GM12878 (cell line): ENCODE data around the gene PPP2R2B. TPM values are rescaled to one million over a fixed set of nuclear protein-coding genes. Genes with fewer than 3 reads are reported as not detected.

ENCODE experiments used
- ATAC-seq: fragments of 200-7000 bp; cut with Tn5 transposase; 3 replicates; pipeline ENCODE4 v1.9.1; 2020; ENCODE audit warnings: mild to moderate bottlenecking, moderate library complexity
- BruUV-seq: library from RNA; stranded (reverse); fragments of 400-500 nt; replicated peaks from 2 replicates; lab custom pipeline; 2021; lab: Mats Ljungman, UMichigan
- CTCF ChIA-PET: fragments of 300-600 bp; sonication (Branson Sonifier 250); formaldehyde crosslinking; extraction: SDS; loops from one replicate; lab custom pipeline; 2021; ENCODE audit warnings: inconsistent platforms; lab: Yijun Ruan, JAX
- POLR2A ChIA-PET: fragments of 350-600 bp; formaldehyde crosslinking; extraction: SDS; loops from one replicate; lab custom pipeline; 2021; ENCODE audit warnings: inconsistent platforms; lab: Charles Lee
- RAD21 ChIA-PET: fragments of 300-600 bp; sonication (Branson Sonifier 250); formaldehyde crosslinking; loops from one replicate; lab custom pipeline; 2023; ENCODE audit warnings: antibody characterized with exemption; ENCODE audit not compliant: unreplicated experiment; lab: Charles Lee
- SMC1A ChIA-PET: fragments of 300-600 bp; sonication (Branson Sonifier 250); formaldehyde crosslinking; loops from one replicate; lab custom pipeline; 2023; ENCODE audit not compliant: unreplicated experiment, uncharacterized antibody; lab: Charles Lee
- DNase-seq: peaks from one replicate; pipeline ENCODE4 v3.0.0-alpha.2; 2011; ENCODE audit warnings: low read depth, low spot score
- FAIRE-seq: peaks from 3 replicates; lab custom pipeline; 2011; peaks lifted over from hg19 to GRCh38; lab: Jason Lieb, UNC
- H2AFZ ChIP-seq: 2 replicates; pipeline ENCODE4 v1.6.0; 2011; ENCODE audit warnings: low read depth, low read length, control low read depth; ENCODE audit not compliant: control insufficient read depth
- H3K27ac ChIP-seq: 2 replicates; pipeline ENCODE4 v1.5.1; 2011; ENCODE audit warnings: control low read depth; ENCODE audit not compliant: control insufficient read depth, insufficient read depth
- H3K27me3 ChIP-seq, 2 experiments: replicated peaks in 1 of 2; 2 replicates each; pipeline versions ENCODE4 v1.6.0 to v1.6.1; 2011; ENCODE audit warnings: low read length in 1 of 2; ENCODE audit not compliant: control insufficient read depth in 2 of 2, insufficient read depth in 2 of 2
- H3K36me3 ChIP-seq, 2 experiments: 2 replicates each; pipeline ENCODE4 v1.5.1; 2011; ENCODE audit warnings: low read length in 1 of 2; ENCODE audit not compliant: control insufficient read depth in 2 of 2, insufficient read depth in 2 of 2
- H3K4me1 ChIP-seq: 2 replicates; pipeline ENCODE4 v1.6.1; 2011; ENCODE audit warnings: mild to moderate bottlenecking, low read length, moderate library complexity, mixed read lengths; ENCODE audit not compliant: control insufficient read depth, insufficient read depth
- H3K4me2 ChIP-seq: 2 replicates; pipeline ENCODE4 v1.6.0; 2011; ENCODE audit warnings: control low read depth; ENCODE audit not compliant: control insufficient read depth, insufficient read depth
- H3K4me3 ChIP-seq: fragments of 200-600 bp; sonication (generic); 2 replicates; pipeline ENCODE4 v1.5.1; 2016
- H3K79me2 ChIP-seq: 2 replicates; pipeline ENCODE4 v1.6.0; 2011; ENCODE audit warnings: low read length; ENCODE audit not compliant: control insufficient read depth, insufficient read depth
- H3K9ac ChIP-seq: 2 replicates; pipeline ENCODE4 v1.8.0; 2011; ENCODE audit warnings: low read length, control low read depth, mixed read lengths; ENCODE audit not compliant: control insufficient read depth, insufficient read depth
- H3K9me3 ChIP-seq: replicated peaks from 3 replicates; pipeline ENCODE4 v1.5.1; 2011; ENCODE audit warnings: mild to moderate bottlenecking, low read length; ENCODE audit not compliant: control insufficient read depth, insufficient read depth
- H4K20me1 ChIP-seq: 2 replicates; pipeline ENCODE4 v1.6.0; 2011; ENCODE audit not compliant: control insufficient read depth, insufficient read depth
- RAD51 ChIP-seq: fragments of 450-650 bp; IDR thresholded peaks from 2 replicates; pipeline ENCODE4 v1.6.1; 2016; ENCODE audit warnings: moderate library complexity, mild to moderate bottlenecking, inconsistent platforms
- TCF12 ChIP-seq: IDR thresholded peaks from 2 replicates; pipeline ENCODE4 v1.6.1; 2011; ENCODE audit warnings: low read depth, mild to moderate bottlenecking, low read length
- WGBS: methylation state at CpG from one replicate; pipeline ENCODE4 v1.1.6; 2016; ENCODE audit warnings: low lambda C conversion rate; ENCODE audit not compliant: insufficient replicate concordance, insufficient coverage; ENCODE audit errors: missing lambda C conversion rate; 5-methylcytosine and 5-hydroxymethylcytosine counted together
- in situ Hi-C: fragments of 300-500 bp; cut with MboI; formaldehyde crosslinking; loops from 9 replicates; pipeline ENCODE4 v1.14.3; 2018; ENCODE audit warnings: mixed read lengths
- intact Hi-C: fragments of 100-400 bp; cut with micrococcal nuclease; formaldehyde crosslinking; loops from one replicate; pipeline ENCODE4 v1.14.2; 2022; ENCODE audit not compliant: unreplicated experiment
- polyA plus RNA-seq, 11 experiments: library from polyadenylated mRNA; depleted of rRNA in 4 of 11; unstranded in 6 of 11; stranded (reverse) in 5 of 11; fragments of >200 nt; fragmentation: Nextera tagmentation in 4 of 11; fragmentation: Illumina TruSeq in 1 of 11; extraction: Ambion mirVana in 4 of 11; extraction: Trizol in 1 of 11; gene quantifications; 1 replicate in 1 of 11; 2 replicates in 10 of 11; pipeline versions ENCODE4 v1.2.1 to v1.2.3, GENCODE V29; 2011 to 2016; ENCODE audit warnings: inconsistent platforms in 2 of 11, missing spikeins in 2 of 11, low read depth in 1 of 11
- total RNA-seq, 4 experiments: library from RNA; depleted of rRNA in 3 of 4; stranded (reverse); fragments of >200 nt in 3 of 4; fragmentation: Illumina TruSeq in 1 of 4; extraction: Trizol in 1 of 4; gene quantifications; 2 replicates each; pipeline versions ENCODE4 v1.2.1 to v1.2.3, GENCODE V29; 2013 to 2021

Gene PPP2R2B
- total and polyA plus RNA-seq, 10 of the 15 experiments (the other 5 are each of a cell fraction or from before 2014, with no cell fraction given), result not detected

- H3K27ac ChIP-seq, result no peak overlapping the region
- FAIRE-seq, result no peak
- ChIA-PET RAD21 (no interaction called here), SMC1A (no interaction called here), POLR2A (no interaction called here), CTCF (no interaction called here)
- no peaks in the 10 kb centered on the region for H3K27me3 ChIP-seq
- WGBS, result 0% methylated on average over 1 of the region's 1 CpG
- H3K36me3 ChIP-seq, result no peaks in the 10 kb centered on the region
- ATAC-seq, result no peak
- no TSS peak for BruUV-seq
- no peak overlapping the region for H2AFZ ChIP-seq
- no peak overlapping the region for H3K4me2 ChIP-seq
- H3K79me2 ChIP-seq, result no peaks in the 10 kb centered on the region
- no peak for DNase-seq
- no peak overlapping the region for H3K9ac ChIP-seq
- H3K9me3 ChIP-seq, result no peaks in the 10 kb centered on the region
- no peak overlapping the region for H3K4me3 ChIP-seq
- in situ Hi-C loops, result no loop called here
- intact Hi-C loops, result no loop called here
- TF ChIP-seq TCF12, result no peak
- H4K20me1 ChIP-seq, result no peaks in the 10 kb centered on the region
- H3K4me1 ChIP-seq, result no peaks in the 10 kb centered on the region
These were observed 182.9 kb downstream of the PPP2R2B start for GRCh38 chr5:146695646-146696045.

- Histone ChIP-seq H3K9me3 (no peaks in the 10 kb centered on the region), H3K4me1 (no peaks in the 10 kb centered on the region), H3K27me3 (no peaks in the 10 kb centered on the region; a peak in 2 of 4 replicates), H3K79me2 (no peaks in the 10 kb centered on the region), H3K27ac (no peak overlapping the region), H3K9ac (no peak overlapping the region), H3K36me3 (no peaks in the 10 kb centered on the region), H2AFZ (no peak overlapping the region), H3K4me2 (no peak overlapping the region), H4K20me1 (no peaks in the 10 kb centered on the region), H3K4me3 (no peak overlapping the region)
- ATAC-seq (no peak), DNase-seq (no peak), FAIRE-seq (no peak)
- RAD21 ChIA-PET, result no interaction called here
- no peak for TF ChIP-seq RAD51
- POLR2A ChIA-PET, result no interaction called here
- SMC1A ChIA-PET, result interaction anchor here (1.2 to 1.3 kb wide), 2 partner anchors 21 to 23 kb away, joined by 3 read pairs; no protein-coding TSS in a partner anchor
- in situ Hi-C loops (no loop called here), intact Hi-C loops (no loop called here)
- 56% methylated on average over 6 of the region's 6 CpGs for WGBS
- no TSS peak for BruUV-seq
- CTCF ChIA-PET, result interaction anchor here (1.5 kb wide), 1 partner anchor 8 kb away, joined by 3 read pairs; no protein-coding TSS in a partner anchor
These were observed 187.6 kb downstream of the PPP2R2B start for GRCh38 chr5:146690880-146691355.
